B cell (primary cell): ENCODE results near the gene SLC4A1. TPM values are rescaled to one million over a fixed set of nuclear protein-coding genes. Genes with fewer than 3 reads are reported as not detected.
A peak's percentile ranks its signal among the peaks of the same experiment; 100 is the strongest.

Experiments
- ATAC-seq: fragments of 200-7000 bp; cut with Tn5 transposase; one replicate; pipeline ENCODE4 v1.10.0; 2021; ENCODE audit warnings: low read depth, mild to moderate bottlenecking, moderate number of reproducible peaks, moderate library complexity
- CTCF ChIA-PET: fragments of 350-600 bp; sonication (Branson Sonifier 250); formaldehyde crosslinking; loops from one replicate; lab custom pipeline; 2021; ENCODE audit warnings: antibody characterized with exemption, inconsistent platforms; lab: Charles Lee
- POLR2A ChIA-PET: fragments of 350-600 bp; sonication (Branson Sonifier 250); formaldehyde crosslinking; loops from one replicate; lab custom pipeline; 2021; ENCODE audit warnings: antibody characterized with exemption; lab: Charles Lee
- DNase-seq: peaks from one replicate; pipeline ENCODE4 v3.0.0; 2013
- H2AFZ ChIP-seq: 2 replicates; pipeline ENCODE4 v1.6.1; 2012; ENCODE audit warnings: mild to moderate bottlenecking, low read depth, low read length; ENCODE audit not compliant: insufficient read depth, poor library complexity, severe bottlenecking
- H3K27ac ChIP-seq, 2 donors: 1 replicate in 1 of 2; 2 replicates in 1 of 2; pipeline ENCODE4 v1.5.1; 2012 to 2013; ENCODE audit warnings: low read length in 2 of 2, mild to moderate bottlenecking in 2 of 2, moderate library complexity in 1 of 2
- H3K27me3 ChIP-seq, 4 experiments: fragments of 200-600 bp in 1 of 4; sonication (generic) in 1 of 4; replicated peaks in 1 of 4; 1 replicate in 2 of 4; 2 replicates in 2 of 4; pipeline versions ENCODE4 v1.6.1 to v1.7.0; 2013 to 2016; ENCODE audit warnings: low read length in 3 of 4, mild to moderate bottlenecking in 2 of 4, mixed read lengths in 1 of 4, moderate library complexity in 1 of 4; ENCODE audit not compliant: insufficient read depth in 4 of 4, control insufficient read depth in 3 of 4; ENCODE audit errors: control extremely low read depth in 1 of 4
- H3K36me3 ChIP-seq, 2 experiments: replicated peaks in 1 of 2; 1 replicate in 1 of 2; 2 replicates in 1 of 2; pipeline versions ENCODE4 v1.6.1 to v1.7.1; 2013; ENCODE audit warnings: low read length in 1 of 2; ENCODE audit not compliant: insufficient read depth in 2 of 2, control insufficient read depth in 1 of 2; ENCODE audit errors: control extremely low read depth in 1 of 2, extremely low read depth in 1 of 2
- H3K4me1 ChIP-seq, 2 donors: fragments of 200-600 bp in 1 of 2; sonication (generic) in 1 of 2; 1 replicate in 1 of 2; 2 replicates in 1 of 2; pipeline versions ENCODE4 v1.5.1 to v1.6.1; 2013 to 2017; ENCODE audit warnings: low read length in 2 of 2; ENCODE audit not compliant: control insufficient read depth in 2 of 2, insufficient read depth in 2 of 2
- H3K4me2 ChIP-seq: replicated peaks from 2 replicates; pipeline ENCODE3; 2012; ENCODE audit warnings: mild to moderate bottlenecking, low read depth, low read length; ENCODE audit not compliant: poor library complexity, severe bottlenecking
- H3K4me3 ChIP-seq, 5 experiments: fragments of 200-600 bp in 1 of 5; sonication (generic) in 1 of 5; 1 replicate in 3 of 5; 2 replicates in 2 of 5; pipeline versions ENCODE4 v1.5.1 to v1.7.0; 2011 to 2016; ENCODE audit warnings: low read length in 4 of 5, mild to moderate bottlenecking in 4 of 5, low read depth in 2 of 5, control low read depth in 1 of 5, moderate library complexity in 1 of 5; ENCODE audit not compliant: insufficient read depth in 1 of 5; ENCODE audit errors: control extremely low read depth in 1 of 5, extremely low read depth in 1 of 5
- H3K79me2 ChIP-seq: fragments of 200-600 bp; sonication (generic); one replicate; pipeline ENCODE4 v1.6.0; 2016; ENCODE audit warnings: low read length; ENCODE audit not compliant: control insufficient read depth, insufficient read depth
- H3K9ac ChIP-seq: fragments of 200-600 bp; sonication (generic); 2 replicates; pipeline ENCODE4 v1.6.1; 2017; ENCODE audit warnings: mild to moderate bottlenecking, low read length, moderate library complexity
- H3K9me3 ChIP-seq, 3 donors: one replicate each; pipeline versions ENCODE4 v1.6.1 to v1.7.1; 2013; ENCODE audit warnings: low read length in 2 of 3; ENCODE audit not compliant: control insufficient read depth in 2 of 3, insufficient read depth in 1 of 3; ENCODE audit errors: control extremely low read depth in 1 of 3
- H4K20me1 ChIP-seq: 2 replicates; pipeline ENCODE4 v1.6.0; 2012; ENCODE audit warnings: mild to moderate bottlenecking, low read length; ENCODE audit not compliant: insufficient read depth, control insufficient read depth, poor library complexity, severe bottlenecking
- H3K27ac Mint-ChIP-seq: one replicate; pipeline ENCODE4 v1.8.0; 2021; ENCODE audit warnings: mixed read lengths
- H3K27me3 Mint-ChIP-seq: one replicate; pipeline ENCODE4 v1.8.0; 2021; ENCODE audit warnings: mixed read lengths
- H3K4me1 Mint-ChIP-seq: one replicate; pipeline ENCODE4 v1.8.0; 2021; ENCODE audit warnings: mixed read lengths
- H3K4me3 Mint-ChIP-seq: one replicate; pipeline ENCODE4 v1.8.0; 2021; ENCODE audit warnings: mixed read lengths
- H3K9me3 Mint-ChIP-seq: one replicate; pipeline ENCODE4 v1.8.0; 2022; ENCODE audit warnings: mixed read lengths; ENCODE audit not compliant: insufficient read depth
- EZH2 ChIP-seq: IDR thresholded peaks from 2 replicates; pipeline ENCODE4 v1.6.1; 2012; ENCODE audit warnings: borderline replicate concordance, low read depth, mild to moderate bottlenecking, moderate library complexity, low read length; ENCODE audit not compliant: insufficient read depth, poor library complexity, severe bottlenecking
- WGBS: methylation state at CpG from one replicate; pipeline ENCODE4 v1.1.5; 2013; ENCODE audit warnings: missing lambda C conversion rate; ENCODE audit not compliant: insufficient coverage; 5-methylcytosine and 5-hydroxymethylcytosine counted together
- intact Hi-C: fragments of 100-400 bp; cut with micrococcal nuclease; formaldehyde crosslinking; loops from one replicate; pipeline ENCODE4 v1.10.0; 2022
- polyA plus RNA-seq: library from polyadenylated mRNA; depleted of rRNA; stranded (reverse); fragments of >200 nt; gene quantifications from 2 replicates; pipeline ENCODE4 v1.2.3, GENCODE V29; 2012
- total RNA-seq, 2 donors: library from RNA; stranded (reverse); fragments of 120-200 nt in 1 of 2; gene quantifications; 1 replicate in 1 of 2; 2 replicates in 1 of 2; pipeline versions ENCODE4 v1.2.3 to v1.2.4, GENCODE V29; 2013 to 2022
- TF ChIP-seq, protein P1 (sequence below): fragments of 200-600 bp; IDR thresholded peaks from one replicate; pipeline ENCODE4 v1.8.0; 2022; ENCODE audit warnings: antibody characterized with exemption, mild to moderate bottlenecking

SLC4A1 gene
- total and polyA plus RNA-seq, 2 donors (not counting 1 experiment from before 2014, with no cell fraction given), result 0.22 TPM; not detected in 1

DNA sequence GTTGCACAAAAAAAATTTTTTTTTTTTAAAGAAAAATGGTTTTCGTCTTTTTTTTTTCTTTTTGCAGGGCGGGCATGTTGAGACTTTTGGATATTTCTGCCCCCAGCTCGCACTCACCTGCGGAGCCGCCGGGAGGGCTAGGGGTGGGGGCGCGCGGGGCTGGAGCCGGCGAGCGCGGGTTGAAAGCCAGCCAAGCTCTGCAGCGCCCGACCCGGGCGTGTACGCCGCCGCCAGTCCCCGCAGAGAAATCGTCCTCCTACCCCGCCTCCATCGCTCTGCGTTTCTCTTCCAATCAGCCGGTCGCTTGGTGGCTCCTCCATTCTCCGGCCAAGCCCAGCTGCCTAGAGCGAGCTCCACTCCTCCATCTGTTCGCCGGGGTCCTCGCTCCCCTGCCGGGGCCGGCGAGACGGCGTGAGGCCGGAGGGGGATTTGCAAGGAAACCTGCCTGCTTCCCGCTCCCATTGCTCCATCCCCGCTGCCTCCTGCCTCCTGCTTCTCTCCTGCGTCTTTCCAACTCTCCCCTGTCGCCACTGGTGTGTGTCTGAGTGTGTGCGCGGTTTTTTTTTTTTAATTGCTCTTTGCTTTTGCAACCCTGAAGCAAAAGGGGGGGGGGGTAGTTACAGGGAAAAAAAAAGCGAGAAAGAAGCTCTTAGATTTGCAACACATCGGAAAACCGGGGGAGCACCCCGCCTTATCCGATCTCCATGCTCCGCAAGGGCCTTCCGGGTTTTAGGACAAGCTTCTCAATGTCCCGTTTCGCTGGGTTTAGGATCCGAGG is 46.7 kb downstream of the SLC4A1 start:
- peak overlapping the region; percentile 9 to 75 for H3K27ac ChIP-seq
- H4K20me1 ChIP-seq, result no peaks in the 10 kb centered on the region
- H3K36me3 ChIP-seq, result no peaks in the 10 kb centered on the region
- no peaks in the 10 kb centered on the region for H3K27me3 Mint-ChIP-seq
- TF ChIP-seq EZH2, result no peak
- TF ChIP-seq, protein P1, sequence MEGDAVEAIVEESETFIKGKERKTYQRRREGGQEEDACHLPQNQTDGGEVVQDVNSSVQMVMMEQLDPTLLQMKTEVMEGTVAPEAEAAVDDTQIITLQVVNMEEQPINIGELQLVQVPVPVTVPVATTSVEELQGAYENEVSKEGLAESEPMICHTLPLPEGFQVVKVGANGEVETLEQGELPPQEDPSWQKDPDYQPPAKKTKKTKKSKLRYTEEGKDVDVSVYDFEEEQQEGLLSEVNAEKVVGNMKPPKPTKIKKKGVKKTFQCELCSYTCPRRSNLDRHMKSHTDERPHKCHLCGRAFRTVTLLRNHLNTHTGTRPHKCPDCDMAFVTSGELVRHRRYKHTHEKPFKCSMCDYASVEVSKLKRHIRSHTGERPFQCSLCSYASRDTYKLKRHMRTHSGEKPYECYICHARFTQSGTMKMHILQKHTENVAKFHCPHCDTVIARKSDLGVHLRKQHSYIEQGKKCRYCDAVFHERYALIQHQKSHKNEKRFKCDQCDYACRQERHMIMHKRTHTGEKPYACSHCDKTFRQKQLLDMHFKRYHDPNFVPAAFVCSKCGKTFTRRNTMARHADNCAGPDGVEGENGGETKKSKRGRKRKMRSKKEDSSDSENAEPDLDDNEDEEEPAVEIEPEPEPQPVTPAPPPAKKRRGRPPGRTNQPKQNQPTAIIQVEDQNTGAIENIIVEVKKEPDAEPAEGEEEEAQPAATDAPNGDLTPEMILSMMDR, result peak; percentile 3
- H3K9me3 Mint-ChIP-seq, result no peaks in the 10 kb centered on the region
- peaks cover 28% of the 10 kb centered on the region for H3K79me2 ChIP-seq
- ChIA-PET CTCF (interaction anchor here (0.6 to 5.5 kb wide), 23 partner anchors 9 to 142 kb away, joined by 3 to 62 read pairs (median 4); partner anchors contain the start of genes FAM171A2, GRN, HDAC5 and HROB), POLR2A (interaction anchor here (0.6 to 7.8 kb wide), 23 partner anchors 11 to 1567 kb away, joined by 3 to 100 read pairs (median 8); partner anchors contain the start of genes ATXN7L3, GRN, HDAC5 and HEXIM1)
- peak overlapping the region; percentile 71 for H2AFZ ChIP-seq
- H3K4me2 ChIP-seq, result peak overlapping the region; percentile 92
- no peaks in the 10 kb centered on the region for H3K27me3 ChIP-seq
- WGBS, result under 1% methylated on average over 49 of the region's 54 CpGs
- peak; percentile 8 for ATAC-seq
- peak overlapping the region; percentile 92 for H3K4me3 Mint-ChIP-seq
- peak overlapping the region; percentile 72 to 91 (median 87) for H3K4me3 ChIP-seq
- intact Hi-C loops, result loop anchor here (1.0 kb wide), 1 partner anchor 103 kb away; the partner anchor contains the start of gene SLC25A39
- H3K9ac ChIP-seq, result peak overlapping the region; percentile 82
- peak; percentile 84 for DNase-seq
- no peaks in the 10 kb centered on the region for H3K9me3 ChIP-seq
- H3K27ac Mint-ChIP-seq, result peak overlapping the region; percentile 92
- peaks cover 29% of the 10 kb centered on the region for H3K4me1 Mint-ChIP-seq
- H3K4me1 ChIP-seq, result peaks cover 25% of the 10 kb centered on the region in 2 donors
